Prostate gland (tissue), 2 donors: ENCODE results near the gene CTNNA1.

ENCODE experiments used
- POLR2A ChIP-seq: fragments of 450-650 bp; IDR thresholded peaks from one replicate; pipeline ENCODE4 v1.6.1; 2016; ENCODE audit warnings: antibody characterized with exemption, mild to moderate bottlenecking
- TF ChIP-seq, protein P1 (sequence below), 4 experiments: fragments of 200-600 bp in 2 of 4; fragments of 450-650 bp in 2 of 4; sonication (generic) in 2 of 4; IDR thresholded peaks; 1 replicate in 3 of 4; 2 replicates in 1 of 4; pipeline ENCODE4 v1.5.1; 2016 to 2019; ENCODE audit warnings: antibody characterized with exemption in 4 of 4, mild to moderate bottlenecking in 2 of 4, moderate library complexity in 2 of 4

DNA sequence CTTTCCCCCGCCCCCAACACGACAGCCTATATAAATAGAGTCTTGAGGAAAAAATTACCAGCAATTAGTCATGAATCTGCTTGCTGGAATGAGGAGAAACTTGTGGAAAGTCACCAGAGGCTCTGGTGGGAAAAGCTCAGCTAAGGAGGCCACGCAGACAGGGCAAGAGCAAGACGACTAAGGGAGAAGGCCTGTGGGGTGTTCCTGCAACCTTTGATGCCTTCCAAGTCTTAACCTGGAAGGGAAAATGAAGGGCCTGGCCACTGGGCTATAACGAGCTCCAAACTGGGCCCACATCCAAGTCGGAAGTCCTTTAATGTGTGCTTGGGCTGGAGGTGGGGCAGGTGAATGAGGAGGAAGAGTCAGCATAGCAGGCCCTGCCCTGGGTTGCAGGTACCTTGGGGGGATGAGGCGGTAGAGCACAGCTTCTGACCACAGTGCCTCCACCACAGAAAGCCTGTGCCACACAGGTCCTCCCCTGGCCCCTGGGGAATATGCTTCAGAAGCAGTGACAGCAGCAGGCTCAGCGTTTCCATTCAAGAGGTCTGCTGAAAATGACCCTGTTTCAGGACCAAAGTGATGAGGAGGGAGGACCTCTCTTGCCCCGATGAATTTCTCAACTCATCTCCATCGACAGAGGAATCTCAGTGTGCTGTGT lies 214.7 kb downstream of the CTNNA1 start:
- TF ChIP-seq, protein P1, sequence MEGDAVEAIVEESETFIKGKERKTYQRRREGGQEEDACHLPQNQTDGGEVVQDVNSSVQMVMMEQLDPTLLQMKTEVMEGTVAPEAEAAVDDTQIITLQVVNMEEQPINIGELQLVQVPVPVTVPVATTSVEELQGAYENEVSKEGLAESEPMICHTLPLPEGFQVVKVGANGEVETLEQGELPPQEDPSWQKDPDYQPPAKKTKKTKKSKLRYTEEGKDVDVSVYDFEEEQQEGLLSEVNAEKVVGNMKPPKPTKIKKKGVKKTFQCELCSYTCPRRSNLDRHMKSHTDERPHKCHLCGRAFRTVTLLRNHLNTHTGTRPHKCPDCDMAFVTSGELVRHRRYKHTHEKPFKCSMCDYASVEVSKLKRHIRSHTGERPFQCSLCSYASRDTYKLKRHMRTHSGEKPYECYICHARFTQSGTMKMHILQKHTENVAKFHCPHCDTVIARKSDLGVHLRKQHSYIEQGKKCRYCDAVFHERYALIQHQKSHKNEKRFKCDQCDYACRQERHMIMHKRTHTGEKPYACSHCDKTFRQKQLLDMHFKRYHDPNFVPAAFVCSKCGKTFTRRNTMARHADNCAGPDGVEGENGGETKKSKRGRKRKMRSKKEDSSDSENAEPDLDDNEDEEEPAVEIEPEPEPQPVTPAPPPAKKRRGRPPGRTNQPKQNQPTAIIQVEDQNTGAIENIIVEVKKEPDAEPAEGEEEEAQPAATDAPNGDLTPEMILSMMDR (IDR thresholded peaks at IDR 0.05): no peak
- TF ChIP-seq POLR2A: no peak
